Uterus (tissue), 4 donors: ENCODE data around the gene SMAD3. TPM values are rescaled to one million over a fixed set of nuclear protein-coding genes. Genes with fewer than 3 reads are reported as not detected.

Experiments
- DNase-seq, 2 donors: peaks; one replicate each; pipeline ENCODE4 v3.0.0-alpha.2; 2019 to 2020
- H3K27ac ChIP-seq, 2 donors: fragments of 200-600 bp; sonication (generic); 1 replicate in 1 of 2; 2 replicates in 1 of 2; pipeline ENCODE4 v1.5.1; 2016 to 2018
- H3K27me3 ChIP-seq, 2 donors: fragments of 200-600 bp; sonication (generic); one replicate each; pipeline ENCODE4 v1.5.1; 2018 to 2019; ENCODE audit warnings: control low read depth in 1 of 2
- H3K36me3 ChIP-seq, 2 donors: fragments of 200-600 bp; sonication (generic); one replicate each; pipeline ENCODE4 v1.5.1; 2019; ENCODE audit warnings: control low read depth in 1 of 2
- H3K4me1 ChIP-seq, 2 donors: fragments of 200-600 bp; sonication (generic); one replicate each; pipeline ENCODE4 v1.5.1; 2018 to 2019; ENCODE audit warnings: control low read depth in 1 of 2
- H3K4me3 ChIP-seq, 2 donors: fragments of 200-600 bp; sonication (generic); 1 replicate in 1 of 2; 2 replicates in 1 of 2; pipeline ENCODE4 v1.5.1; 2018 to 2019; ENCODE audit warnings: mild to moderate bottlenecking in 1 of 2
- H3K9me3 ChIP-seq, 2 donors: fragments of 200-600 bp; sonication (generic); one replicate each; pipeline ENCODE4 v1.5.1; 2019; ENCODE audit warnings: control low read depth in 1 of 2
- CTCF ChIP-seq, 4 experiments: fragments of 200-600 bp in 2 of 4; fragments of 450-650 bp in 2 of 4; sonication (generic) in 2 of 4; IDR thresholded peaks; one replicate each; pipeline ENCODE4 v1.5.1; 2016 to 2019; ENCODE audit warnings: antibody characterized with exemption in 4 of 4, mild to moderate bottlenecking in 2 of 4, moderate library complexity in 1 of 4
- POLR2A ChIP-seq, 2 donors: fragments of 450-650 bp; IDR thresholded peaks; one replicate each; pipeline ENCODE4 v1.6.1; 2016; ENCODE audit warnings: antibody characterized with exemption in 2 of 2, mild to moderate bottlenecking in 1 of 2, moderate library complexity in 1 of 2
- intact Hi-C: fragments of 100-400 bp; cut with DNase I; formaldehyde crosslinking; loops from one replicate; pipeline ENCODE4 v1.15.1; 2023; ENCODE audit warnings: low total_unique reads
- total RNA-seq, 4 donors: library from RNA; depleted of rRNA in 3 of 4; stranded (reverse); fragments of >200 nt in 3 of 4; gene quantifications; one replicate each; pipeline versions ENCODE4 v1.1.0 to v1.2.4, GENCODE V29; 2014 to 2023
- donor health status: DM: yes; HTN: yes; CAD: no.

The SMAD3 gene
- total RNA-seq, 4 donors from 2014 or later, result 14.3 to 66.9 (median 32.3) TPM

- intact Hi-C loops, result no loop called here
- H3K36me3 ChIP-seq, result no peaks in the 10 kb centered on the region
- DNase-seq, result no peak
- H3K27me3 ChIP-seq, result no peaks in the 10 kb centered on the region
- H3K27ac ChIP-seq, result peak overlapping the region; percentile 53 to 56
- TF ChIP-seq CTCF (IDR thresholded peaks at IDR 0.05) (no peak), POLR2A (IDR thresholded peaks at IDR 0.05) (no peak)
- peaks cover 24 to 31% of the 10 kb centered on the region in 2 donors for H3K4me1 ChIP-seq
- no peak overlapping the region for H3K4me3 ChIP-seq
- no peaks in the 10 kb centered on the region for H3K9me3 ChIP-seq
Measured at GRCh38 chr15:67142092-67142766, 76.8 kb downstream of the SMAD3 start.

- TF ChIP-seq CTCF (IDR thresholded peaks at IDR 0.05) (no peak), POLR2A (IDR thresholded peaks at IDR 0.05) (no peak)
- H3K27me3 ChIP-seq, result no peaks in the 10 kb centered on the region
- DNase-seq, result peak; percentile 49 to 59
- peak overlapping the region; percentile 53 to 56 for H3K27ac ChIP-seq
- no peaks in the 10 kb centered on the region for H3K36me3 ChIP-seq
- no peak overlapping the region for H3K4me3 ChIP-seq
- H3K9me3 ChIP-seq, result no peaks in the 10 kb centered on the region
- intact Hi-C loops, result no loop called here
- peaks cover 29 to 32% of the 10 kb centered on the region in 2 donors for H3K4me1 ChIP-seq
Measured at GRCh38 chr15:67142767-67143100, 77.3 kb downstream of the SMAD3 start.

- H3K4me1 ChIP-seq, result peaks cover 34 to 40% of the 10 kb centered on the region in 2 donors
- H3K4me3 ChIP-seq, result no peak overlapping the region
- H3K9me3 ChIP-seq, result no peaks in the 10 kb centered on the region
- TF ChIP-seq POLR2A (IDR thresholded peaks at IDR 0.05), result no peak
- H3K27me3 ChIP-seq, result no peaks in the 10 kb centered on the region
- intact Hi-C loops, result no loop called here
- DNase-seq, result peak in 1 of 2 donors; percentile 5
- H3K36me3 ChIP-seq, result no peaks in the 10 kb centered on the region
- H3K27ac ChIP-seq, result peak overlapping the region; percentile 53 to 56
Measured at GRCh38 chr15:67143646-67144045, 78.2 kb downstream of the SMAD3 start.

DNA sequence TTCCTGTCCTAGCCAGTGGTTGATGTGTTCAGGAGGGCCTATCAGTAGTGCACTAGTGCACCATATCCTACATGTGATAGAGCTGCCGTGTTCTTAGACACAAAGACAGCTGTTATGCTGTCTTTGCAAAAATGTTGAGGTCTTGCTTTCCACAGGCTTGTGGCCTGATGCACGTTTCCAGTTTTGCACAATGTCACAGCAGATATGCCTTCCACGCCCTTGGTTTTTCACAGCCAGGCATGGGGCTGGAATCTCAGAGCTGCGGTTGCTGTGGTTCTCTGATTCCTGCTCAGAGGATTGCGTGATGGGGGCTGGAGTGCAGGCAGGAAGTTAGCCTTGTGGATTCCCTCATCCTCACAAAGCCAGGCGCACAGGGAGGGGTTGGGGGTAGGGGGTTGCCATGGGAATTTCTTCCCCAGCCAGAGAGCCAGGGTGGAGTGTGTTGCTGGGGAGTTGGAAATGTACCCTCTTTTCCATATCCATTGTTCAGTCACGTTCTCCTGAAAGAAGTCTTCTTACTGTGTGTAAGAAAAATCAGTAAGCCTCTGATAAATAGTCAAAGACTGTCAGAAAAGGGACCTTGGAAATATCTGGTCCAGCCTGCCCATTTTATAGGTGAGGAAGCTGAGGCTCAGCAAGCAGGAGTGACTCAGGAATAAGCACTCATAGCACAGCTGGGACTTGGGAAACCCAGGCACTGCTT is 79.4 kb downstream of the SMAD3 start:
- DNase-seq, result peak in 1 of 2 donors; percentile 16
- H3K27me3 ChIP-seq, result no peaks in the 10 kb centered on the region
- no peaks in the 10 kb centered on the region for H3K36me3 ChIP-seq
- no peak overlapping the region for H3K4me3 ChIP-seq
- intact Hi-C loops, result loop anchor here (5.0 kb wide), 1 partner anchor 43 kb away; no protein-coding TSS in a partner anchor
- no peak for TF ChIP-seq CTCF (IDR thresholded peaks at IDR 0.05)
- no peak for TF ChIP-seq POLR2A (IDR thresholded peaks at IDR 0.05)
- peaks cover 42 to 45% of the 10 kb centered on the region in 2 donors for H3K4me1 ChIP-seq
- H3K27ac ChIP-seq, result peak overlapping the region; percentile 88 to 91
- no peaks in the 10 kb centered on the region for H3K9me3 ChIP-seq

DNA sequence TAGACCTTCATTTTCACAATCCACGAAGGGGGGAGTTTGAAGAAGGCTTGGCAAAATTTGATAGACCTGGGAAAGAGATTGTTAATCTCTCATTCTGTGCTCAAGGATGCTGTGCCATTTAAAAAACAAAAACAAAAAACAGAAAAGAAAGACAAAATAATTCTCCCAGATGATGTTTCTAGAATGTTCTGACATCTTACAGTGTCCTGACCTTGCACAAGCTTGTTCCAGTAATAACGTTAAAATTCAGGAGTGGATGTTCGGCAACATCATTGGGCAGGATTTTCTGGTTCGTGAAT is 79.9 kb downstream of the SMAD3 start:
- Histone ChIP-seq H3K27ac (peak overlapping the region; percentile 88 to 91), H3K4me3 (no peak overlapping the region)
- no peak for DNase-seq

More for the DNA sequence above, 79.9 kb downstream of the SMAD3 start:
- Histone ChIP-seq H3K4me1 (peaks cover 42 to 47% of the 10 kb centered on the region in 2 donors), H3K27me3 (no peaks in the 10 kb centered on the region), H3K9me3 (no peaks in the 10 kb centered on the region), H3K36me3 (no peaks in the 10 kb centered on the region)
- TF ChIP-seq POLR2A (IDR thresholded peaks at IDR 0.05), result no peak
- TF ChIP-seq CTCF (IDR thresholded peaks at IDR 0.05), result no peak
- intact Hi-C loops, result loop anchor here (5.0 kb wide), 1 partner anchor 42 kb away; no protein-coding TSS in a partner anchor
